Measurements from ENCODE around the gene ME3. TPM values are rescaled to one million over a fixed set of nuclear protein-coding genes. Genes with fewer than 3 reads are reported as not detected.

ME3 gene
- total and polyA plus RNA-seq, 2 experiments from 2014 or later, result 3.5 to 17.2 TPM

GRCh38 chr11:86718521-86718920 lies 46.1 kb upstream of the ME3 start:
- H3K9me3 ChIP-seq (ENCODE audit: low read depth), result no peaks in the 10 kb centered on the region
- no peaks in the 10 kb centered on the region for H3K36me3 ChIP-seq
- H3K27ac ChIP-seq, result no peak overlapping the region
- TF ChIP-seq, protein P1, sequence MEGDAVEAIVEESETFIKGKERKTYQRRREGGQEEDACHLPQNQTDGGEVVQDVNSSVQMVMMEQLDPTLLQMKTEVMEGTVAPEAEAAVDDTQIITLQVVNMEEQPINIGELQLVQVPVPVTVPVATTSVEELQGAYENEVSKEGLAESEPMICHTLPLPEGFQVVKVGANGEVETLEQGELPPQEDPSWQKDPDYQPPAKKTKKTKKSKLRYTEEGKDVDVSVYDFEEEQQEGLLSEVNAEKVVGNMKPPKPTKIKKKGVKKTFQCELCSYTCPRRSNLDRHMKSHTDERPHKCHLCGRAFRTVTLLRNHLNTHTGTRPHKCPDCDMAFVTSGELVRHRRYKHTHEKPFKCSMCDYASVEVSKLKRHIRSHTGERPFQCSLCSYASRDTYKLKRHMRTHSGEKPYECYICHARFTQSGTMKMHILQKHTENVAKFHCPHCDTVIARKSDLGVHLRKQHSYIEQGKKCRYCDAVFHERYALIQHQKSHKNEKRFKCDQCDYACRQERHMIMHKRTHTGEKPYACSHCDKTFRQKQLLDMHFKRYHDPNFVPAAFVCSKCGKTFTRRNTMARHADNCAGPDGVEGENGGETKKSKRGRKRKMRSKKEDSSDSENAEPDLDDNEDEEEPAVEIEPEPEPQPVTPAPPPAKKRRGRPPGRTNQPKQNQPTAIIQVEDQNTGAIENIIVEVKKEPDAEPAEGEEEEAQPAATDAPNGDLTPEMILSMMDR (IDR thresholded peaks at IDR 0.05; ENCODE audit: low read depth, low read length), result no peak
- DNase-seq (ENCODE audit: low read depth in 1 of 2, low spot score in 1 of 2), result no peak
- no peaks in the 10 kb centered on the region for H3K4me1 ChIP-seq (ENCODE audit: low read depth)
- H3K27me3 ChIP-seq, result no peaks in the 10 kb centered on the region
- no peak overlapping the region for H3K4me3 ChIP-seq

DNA sequence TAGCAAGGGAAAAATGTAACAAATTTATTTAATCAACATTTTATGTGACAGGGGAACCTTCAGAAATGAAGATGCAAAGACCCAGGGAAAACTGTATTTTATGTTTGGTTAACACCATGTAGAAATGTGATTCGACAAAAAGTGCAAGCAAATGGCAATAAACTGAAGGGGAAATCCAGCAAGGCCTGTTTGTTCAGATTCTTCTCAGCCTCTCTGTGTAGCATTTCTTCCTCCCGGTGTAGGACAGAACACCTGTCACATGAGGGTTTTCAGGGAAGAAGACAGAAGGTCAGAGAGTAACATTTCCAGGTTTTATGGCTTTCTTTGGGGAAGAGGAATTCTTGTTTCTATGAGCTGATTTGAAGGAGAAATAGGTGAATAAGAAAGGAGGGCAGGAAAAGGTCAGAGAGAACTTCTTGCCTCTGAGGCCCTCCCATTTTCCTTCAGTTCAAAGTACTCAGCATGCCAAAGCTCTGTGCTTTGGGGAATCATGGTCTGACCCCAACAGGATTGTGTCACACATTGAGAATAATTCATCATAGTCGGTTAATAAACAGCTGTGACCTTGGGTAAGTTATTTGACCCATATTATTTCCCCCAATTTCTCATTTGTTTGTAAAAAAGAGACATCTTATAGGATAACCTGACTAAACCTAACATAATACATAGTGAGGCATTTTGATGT lies 45.5 kb upstream of the ME3 start:
- Histone ChIP-seq H3K4me3 (no peak overlapping the region), H3K36me3 (no peaks in the 10 kb centered on the region), H3K9me3 (ENCODE audit: low read depth) (no peaks in the 10 kb centered on the region), H3K27me3 (no peaks in the 10 kb centered on the region), H3K27ac (no peak overlapping the region), H3K4me1 (ENCODE audit: low read depth) (no peaks in the 10 kb centered on the region)
- TF ChIP-seq, protein P1 (IDR thresholded peaks at IDR 0.05; ENCODE audit: low read depth, low read length), result no peak
- DNase-seq (ENCODE audit: low read depth in 1 of 2, low spot score in 1 of 2), result no peak

- Histone ChIP-seq H3K9me3 (ENCODE audit: low read depth) (no peaks in the 10 kb centered on the region), H3K27me3 (no peaks in the 10 kb centered on the region), H3K4me1 (ENCODE audit: low read depth) (no peaks in the 10 kb centered on the region), H3K36me3 (no peaks in the 10 kb centered on the region), H3K27ac (no peak overlapping the region), H3K4me3 (no peak overlapping the region)
- TF ChIP-seq, protein P1 (IDR thresholded peaks at IDR 0.05; ENCODE audit: low read depth, low read length), result no peak
- no peak for DNase-seq (ENCODE audit: low read depth in 1 of 2, low spot score in 1 of 2)
Observed at GRCh38 chr11:86715611-86716010, 43.2 kb upstream of the ME3 start.

- no peaks in the 10 kb centered on the region for H3K9me3 ChIP-seq (ENCODE audit: low read depth)
Observed at GRCh38 chr11:86713552-86713951, 41.1 kb upstream of the ME3 start.

DNA sequence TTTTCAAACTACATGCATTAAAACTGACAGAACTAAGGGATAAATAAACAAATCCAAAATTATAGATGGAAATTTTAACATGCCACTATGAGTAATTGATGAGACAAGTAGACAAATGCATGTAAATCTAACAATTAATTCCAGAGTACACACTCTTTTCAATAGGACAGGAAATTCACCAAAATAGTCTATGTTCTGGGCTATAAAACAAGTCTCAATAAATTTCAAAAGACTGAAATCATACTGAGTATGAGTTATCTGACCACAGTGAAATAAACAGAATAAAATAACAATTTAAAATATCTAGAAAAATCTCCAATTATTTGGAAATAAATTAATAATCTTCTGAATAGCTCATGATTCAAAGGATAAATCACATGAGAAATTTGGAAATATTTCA lies 38.5 kb upstream of the ME3 start:
- Histone ChIP-seq H3K9me3 (ENCODE audit: low read depth) (no peaks in the 10 kb centered on the region), H3K27me3 (no peaks in the 10 kb centered on the region), H3K36me3 (no peaks in the 10 kb centered on the region), H3K4me1 (ENCODE audit: low read depth) (peaks cover 8% of the 10 kb centered on the region), H3K27ac (no peak overlapping the region), H3K4me3 (no peak overlapping the region)
- TF ChIP-seq, protein P1 (IDR thresholded peaks at IDR 0.05; ENCODE audit: low read depth, low read length), result no peak
- no peak for DNase-seq (ENCODE audit: low read depth in 1 of 2, low spot score in 1 of 2)

More at GRCh38 chr11:86713552-86713951, 41.1 kb upstream of the ME3 start:
- Histone ChIP-seq H3K4me1 (ENCODE audit: low read depth) (no peaks in the 10 kb centered on the region), H3K36me3 (no peaks in the 10 kb centered on the region), H3K4me3 (no peak overlapping the region), H3K27ac (no peak overlapping the region), H3K27me3 (no peaks in the 10 kb centered on the region)
- DNase-seq (ENCODE audit: low read depth in 1 of 2, low spot score in 1 of 2), result no peak
- TF ChIP-seq, protein P1 (IDR thresholded peaks at IDR 0.05; ENCODE audit: low read depth, low read length), result no peak

All from cardiac muscle cell (in vitro differentiated cells and primary cell).